GM19193 (cell line): Measurements from ENCODE around the gene TDRKH.

Experiments used
- POLR2A ChIP-seq: IDR thresholded peaks from 4 replicates; pipeline ENCODE4 v1.6.1; 2011; ENCODE audit not compliant: insufficient read depth, insufficient read length; ENCODE audit errors: extremely low read depth

TDRKH gene

DNA sequence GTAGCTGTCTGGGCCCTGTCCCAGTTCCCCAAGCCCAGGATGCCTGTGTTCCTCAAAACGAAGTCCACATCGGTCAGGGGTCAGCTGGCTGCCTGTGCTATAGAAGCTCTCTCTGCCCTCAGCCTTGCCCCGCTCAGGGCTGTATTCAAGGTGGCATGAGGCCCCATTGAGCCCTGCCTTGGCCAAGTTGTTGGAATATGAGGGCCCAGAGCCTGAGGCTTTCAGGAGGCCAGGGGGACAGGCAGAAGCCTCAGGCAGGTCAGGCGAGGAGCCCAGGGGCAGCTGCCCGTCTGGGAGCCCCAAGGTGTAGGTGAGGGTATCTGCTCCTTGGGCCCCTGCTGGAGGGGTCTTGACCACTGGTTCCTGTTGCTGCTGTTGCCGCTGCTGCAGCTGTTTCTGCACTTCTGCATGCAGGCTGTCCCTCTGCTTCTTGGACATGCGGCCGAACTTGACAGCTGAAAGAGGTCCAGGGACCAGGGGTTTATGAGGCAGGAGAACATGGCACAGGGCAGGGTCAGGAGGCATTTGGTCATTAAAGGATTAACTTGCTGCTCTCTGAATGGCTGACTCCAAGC is 24.8 kb upstream of the TDRKH start:
- TF ChIP-seq POLR2A: no peak

GRCh38 chr1:151814426-151814825 is 24.1 kb upstream of the TDRKH start:
- TF ChIP-seq POLR2A: no peak

DNA sequence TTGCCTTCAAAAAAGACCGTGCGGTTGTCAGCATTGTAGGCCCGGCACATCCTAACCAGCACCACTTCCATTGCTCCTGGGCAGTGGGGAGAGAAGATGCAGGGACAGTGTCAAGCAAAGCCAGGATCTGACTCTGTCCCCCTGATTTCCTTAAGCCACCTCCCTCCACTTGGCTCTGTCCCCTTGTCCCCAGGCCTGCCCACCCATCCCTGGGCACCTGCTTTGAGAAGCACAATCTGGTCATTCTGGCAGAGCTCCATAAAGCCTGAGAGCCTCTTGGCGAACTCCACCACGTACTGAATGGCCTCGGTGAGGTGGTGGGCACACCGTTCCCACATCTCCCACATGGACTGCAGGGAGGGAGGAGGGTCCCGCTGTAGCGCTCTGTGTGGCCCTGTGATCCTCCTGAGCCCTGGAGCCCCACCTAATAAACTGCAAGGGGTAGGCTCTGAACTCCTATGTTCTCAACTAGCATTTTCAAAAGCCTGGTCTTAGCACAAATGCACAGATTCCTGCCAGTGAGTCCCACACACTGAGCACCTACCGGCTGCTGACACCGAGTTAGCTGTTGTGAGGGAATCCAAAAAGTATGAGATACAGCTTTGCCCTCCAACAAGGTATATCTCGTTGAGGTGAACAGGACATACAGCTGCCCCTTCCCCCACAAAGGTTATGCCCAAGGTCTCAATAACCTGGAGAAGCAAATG is 23.1 kb upstream of the TDRKH start:
- TF ChIP-seq POLR2A: no peak

GRCh38 chr1:151811181-151811580 is 20.9 kb upstream of the TDRKH start:
- no peak for TF ChIP-seq POLR2A

- no peak for TF ChIP-seq POLR2A
These were observed 19.8 kb upstream of the TDRKH start for GRCh38 chr1:151809985-151810556.

- TF ChIP-seq POLR2A: no peak
These were observed 19.1 kb upstream of the TDRKH start for GRCh38 chr1:151809290-151809984.

GRCh38 chr1:151807766-151808165 is 17.5 kb upstream of the TDRKH start:
- TF ChIP-seq POLR2A: no peak

DNA sequence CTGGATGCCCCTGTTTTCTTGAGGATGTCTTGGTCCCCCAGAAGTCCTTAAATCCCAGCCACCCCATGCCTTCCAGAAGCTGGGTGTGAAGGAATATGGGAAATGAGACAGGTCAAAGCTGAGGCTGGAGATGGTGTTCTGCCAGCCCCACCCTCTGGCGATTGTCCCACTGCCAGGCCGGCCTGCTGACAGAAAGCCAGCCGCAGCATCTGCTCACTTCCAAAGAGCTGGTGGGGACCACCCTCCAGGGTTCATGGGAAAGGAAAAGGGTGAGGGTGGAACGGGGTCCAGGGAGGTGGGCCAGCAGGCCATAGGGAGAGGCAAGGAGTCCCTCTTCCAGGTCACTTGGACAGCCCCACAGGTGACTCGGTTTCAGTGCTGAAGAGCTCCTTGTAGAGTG is 16.8 kb upstream of the TDRKH start:
- no peak for TF ChIP-seq POLR2A

GRCh38 chr1:151806170-151806569 is 15.9 kb upstream of the TDRKH start:
- TF ChIP-seq POLR2A: no peak

GRCh38 chr1:151805066-151805820 is 14.9 kb upstream of the TDRKH start, which contains the start of gene LINGO4:
Gene LINGO4 (minus strand): TSS chr1:151805419. CDS start chr1:151802704, 2,715 bp downstream.
- TF ChIP-seq POLR2A: no peak

GRCh38 chr1:151803915-151804314 is 13.6 kb upstream of the TDRKH start:
- TF ChIP-seq POLR2A: no peak

GRCh38 chr1:151803164-151803563 is 12.9 kb upstream of the TDRKH start:
- TF ChIP-seq POLR2A: no peak

DNA sequence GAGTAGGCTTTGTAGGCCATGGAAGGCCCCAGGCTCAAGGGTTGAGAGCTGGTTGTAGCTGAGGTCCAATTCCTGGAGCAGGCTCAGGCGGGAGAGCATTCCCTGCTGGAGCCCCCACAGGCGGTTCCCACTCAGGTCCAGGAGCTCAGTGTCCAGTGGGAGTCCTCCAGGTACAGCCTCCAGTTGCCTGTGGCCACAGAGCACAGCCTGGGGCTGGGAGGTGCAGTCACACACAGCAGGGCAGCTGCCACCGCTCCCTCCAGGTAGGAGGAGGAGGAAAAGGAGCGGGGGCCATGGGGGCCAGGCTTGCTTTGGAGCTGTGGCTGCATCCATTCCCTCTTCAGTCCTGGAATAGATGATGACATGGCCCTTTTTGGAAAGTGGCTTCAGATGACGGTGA is 12.1 kb upstream of the TDRKH start:
- no peak for TF ChIP-seq POLR2A

- no peak for TF ChIP-seq POLR2A
These were observed 11.5 kb upstream of the TDRKH start for GRCh38 chr1:151801846-151802245.

GRCh38 chr1:151801310-151801820 is 11.1 kb upstream of the TDRKH start:
- no peak for TF ChIP-seq POLR2A
